GM18873 (cell line): ENCODE results near the gene KRTAP10-9.
"Not testable (repeated sequence)": the region's sequence is repeated elsewhere in the genome, so short reads cannot be mapped to it uniquely, and the experiment has no call there.

Experiments
- ATAC-seq: cut with Tn5 transposase; IDR thresholded peaks from one replicate; pipeline ENCODE4 v1.9.1; 2021; ENCODE audit warnings: mild to moderate bottlenecking, moderate library complexity, moderate number of reproducible peaks; ENCODE audit not compliant: unreplicated experiment, low FRiP score

KRTAP10-9 gene

GRCh38 chr21:44656868-44657267, 30.0 kb downstream of the KRTAP10-9 start:
- ATAC-seq, result no peak

DNA sequence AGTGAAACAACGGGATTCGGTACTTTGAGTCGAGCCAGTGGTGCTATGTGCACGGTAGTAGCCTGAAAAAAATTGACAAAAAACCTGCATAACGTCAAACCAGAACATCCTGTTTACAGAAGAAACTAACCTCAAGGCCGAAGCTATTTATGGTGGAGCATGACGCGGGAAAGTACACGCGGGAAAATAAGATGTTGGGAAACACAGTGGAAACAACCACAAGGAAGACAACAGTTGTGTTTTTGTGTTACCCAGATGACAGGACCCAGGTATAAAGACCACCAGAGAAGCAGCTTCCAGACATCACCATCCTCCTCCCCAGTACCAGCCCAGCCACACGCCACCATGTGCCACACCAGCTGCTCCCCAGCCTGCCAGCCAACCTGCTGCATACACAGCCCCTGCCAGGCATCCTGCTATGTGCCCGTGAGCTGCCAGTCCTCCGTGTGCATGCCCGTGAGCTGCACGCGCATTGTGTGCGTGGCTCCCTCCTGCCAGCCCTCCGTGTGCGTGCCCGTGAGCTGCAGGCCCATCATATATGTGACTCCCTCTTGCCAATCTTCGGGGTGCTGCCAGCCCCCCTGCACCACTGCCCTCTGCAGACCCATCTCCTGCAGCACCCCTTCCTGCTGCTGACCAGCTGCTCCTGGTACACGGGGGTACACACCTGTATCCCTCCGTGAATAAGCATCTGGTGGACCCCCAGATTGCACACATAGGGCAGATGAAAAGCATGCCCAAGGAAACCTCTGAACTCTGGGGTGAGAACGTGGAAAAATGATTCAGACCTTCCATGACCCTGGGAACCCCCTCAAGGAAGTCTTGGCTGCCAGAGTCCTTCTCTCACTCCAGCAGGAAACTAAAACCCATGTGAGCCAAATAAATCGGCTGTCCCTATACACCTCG, 31.0 kb downstream of the KRTAP10-9 start, which contains the start of gene KRTAP12-3:
Gene KRTAP12-3 (plus strand): TSS at position 298 of the 906 bp plus-strand sequence. CDS start 48 bp downstream, at position 346.
- ATAC-seq, result no peak

- no peak for ATAC-seq
Measured at GRCh38 chr21:44658541-44658910, 31.6 kb downstream of the KRTAP10-9 start.

DNA sequence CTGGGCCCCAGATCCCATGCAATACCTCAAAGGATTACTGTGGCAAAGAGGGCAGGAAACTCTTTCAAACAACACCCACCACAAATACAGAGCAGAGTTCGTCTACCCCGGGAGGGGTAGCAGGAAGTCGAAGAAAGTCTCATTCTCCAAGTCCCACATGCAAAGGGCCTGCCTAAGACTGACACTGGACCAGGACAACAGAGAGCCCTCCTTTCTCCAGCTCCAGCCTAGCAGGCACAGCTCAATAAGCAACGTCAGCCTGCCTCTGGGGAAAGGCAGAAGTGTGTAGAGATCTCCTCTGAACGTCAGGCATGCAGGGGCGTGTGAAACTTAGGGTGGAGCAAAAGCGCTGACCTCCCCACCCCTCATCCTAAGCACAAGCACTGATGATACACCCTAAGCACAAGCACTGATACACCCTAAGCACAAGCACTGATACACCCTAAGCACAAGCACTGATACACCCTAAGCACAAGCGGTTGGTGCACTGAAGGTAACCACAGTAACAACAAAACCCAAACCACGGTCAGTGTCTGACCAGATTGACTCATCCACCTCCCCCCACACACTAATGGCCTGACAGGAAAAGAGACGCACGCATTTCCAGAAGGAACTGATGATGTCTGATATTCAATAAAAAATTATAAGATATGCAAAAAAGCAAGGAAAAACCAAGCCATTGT, 32.2 kb downstream of the KRTAP10-9 start:
- ATAC-seq, result no peak

- not testable (repeated sequence) for ATAC-seq
Measured at GRCh38 chr21:44661567-44661966, 34.7 kb downstream of the KRTAP10-9 start.

DNA sequence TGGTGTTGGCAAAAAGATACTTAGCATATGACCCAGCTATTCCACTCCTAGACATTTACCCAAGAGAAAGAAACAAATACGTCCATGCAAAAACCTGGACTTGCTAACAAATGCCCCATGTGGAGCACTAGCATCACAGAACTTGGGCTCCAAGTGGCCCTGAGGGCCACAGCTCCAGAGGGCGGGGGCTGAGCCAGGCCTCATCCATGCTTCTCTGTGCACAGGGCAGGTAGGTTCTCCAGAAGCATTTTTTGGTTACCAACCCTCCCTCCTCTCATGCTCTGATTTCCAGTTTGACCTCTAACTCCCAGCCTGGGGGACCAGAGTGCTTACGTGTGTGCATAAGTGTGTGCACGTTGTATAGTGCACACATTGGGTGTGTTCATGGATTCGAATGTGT, 37.8 kb downstream of the KRTAP10-9 start:
- ATAC-seq, result no peak

DNA sequence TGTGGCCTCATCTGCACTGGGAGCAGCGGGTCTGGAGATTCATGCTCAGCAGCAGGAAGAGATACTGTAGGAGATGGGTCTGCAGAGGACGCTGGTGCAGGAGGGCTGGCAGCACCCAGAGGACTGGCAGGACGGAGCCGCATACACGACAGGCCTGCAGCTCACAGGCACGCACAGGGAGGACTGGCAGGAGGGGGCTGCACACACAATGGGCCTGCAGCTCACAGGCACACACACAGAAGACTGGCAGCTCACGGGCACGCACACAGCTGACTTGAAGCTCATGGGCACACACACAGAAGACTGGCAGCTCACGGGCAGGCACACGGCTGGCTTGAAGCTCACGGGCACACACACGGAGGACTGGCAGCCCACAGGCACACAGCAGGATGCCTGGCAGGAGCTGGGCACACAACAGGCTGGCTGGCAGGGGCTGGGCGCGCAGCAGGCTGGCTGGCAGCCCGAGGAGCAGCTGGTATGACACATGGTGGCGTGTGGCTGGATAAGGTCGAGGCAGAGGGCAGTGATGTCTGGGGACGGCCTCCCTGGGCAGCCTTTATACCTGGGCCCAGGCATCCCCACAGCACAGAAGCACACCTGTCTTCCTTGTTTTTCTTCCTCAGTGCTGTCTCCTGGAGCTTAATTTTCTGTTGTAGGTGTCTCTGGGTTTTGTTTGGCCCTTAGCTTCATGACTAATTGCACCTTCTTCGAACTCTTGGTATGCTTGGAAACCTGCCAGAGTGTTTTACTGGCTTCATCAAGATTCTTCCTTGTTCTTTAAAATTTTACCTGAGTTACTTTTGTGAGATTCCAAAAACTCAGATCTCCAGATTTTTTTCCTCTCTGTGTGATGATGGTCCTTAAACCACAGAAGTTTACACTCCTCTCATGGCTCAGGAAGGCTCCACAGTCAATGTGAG, 39.8 kb downstream of the KRTAP10-9 start, which contains the start of gene KRTAP12-2:
Gene KRTAP12-2 (minus strand): TSS at position 527 of the 920 bp plus-strand sequence. CDS start 41 bp downstream, at position 486.
- no peak for ATAC-seq

DNA sequence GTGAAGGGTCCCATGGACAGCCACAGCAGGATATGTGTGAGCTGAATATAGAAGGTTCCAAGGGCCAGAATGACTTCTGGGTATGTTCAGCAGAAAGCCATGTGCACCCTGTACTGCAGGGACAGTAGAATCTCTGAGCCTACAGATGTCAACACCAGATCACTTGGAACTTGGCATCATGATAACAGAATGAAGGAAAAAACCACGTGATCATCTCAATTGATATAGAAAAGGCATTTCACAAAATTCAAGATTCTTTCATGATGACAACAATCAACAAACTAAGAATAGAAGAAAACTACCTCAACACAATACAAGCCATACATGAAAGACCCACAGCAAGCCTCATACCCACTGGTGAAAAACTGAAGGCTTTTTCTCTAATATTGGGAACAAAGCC, 40.7 kb downstream of the KRTAP10-9 start:
- no peak for ATAC-seq

- ATAC-seq, result no peak
Measured at GRCh38 chr21:44670642-44671432, 43.9 kb downstream of the KRTAP10-9 start.

- ATAC-seq, result no peak
Measured at GRCh38 chr21:44671911-44672310, 45.0 kb downstream of the KRTAP10-9 start.

DNA sequence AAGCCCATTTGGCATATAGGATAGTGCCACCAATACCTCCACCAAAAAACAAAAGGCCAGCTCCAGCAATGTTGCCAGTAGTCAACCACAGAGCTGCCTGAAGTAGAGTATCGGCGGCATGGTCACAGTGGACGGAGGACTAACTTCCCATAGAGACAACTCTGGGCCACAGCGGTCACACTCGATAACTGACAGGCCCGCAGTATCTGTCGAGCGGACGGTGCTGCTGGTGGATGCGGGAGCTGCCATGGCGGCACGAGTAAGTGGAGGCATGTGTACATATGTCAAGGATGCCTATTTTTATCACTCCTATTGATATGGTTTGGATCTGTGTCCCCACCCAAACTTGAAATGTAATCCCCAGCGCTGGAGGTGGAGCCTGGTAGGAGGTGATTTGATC, 51.0 kb downstream of the KRTAP10-9 start:
- ATAC-seq, result no peak
